ENCODE measurements around the gene PCDH12. TPM values are rescaled to one million over a fixed set of nuclear protein-coding genes. Genes with fewer than 3 reads are reported as not detected.

The PCDH12 gene
- polyA plus RNA-seq, 1 of the 3 experiments (the other 2 are of a cell fraction): 0.02 TPM

DNA sequence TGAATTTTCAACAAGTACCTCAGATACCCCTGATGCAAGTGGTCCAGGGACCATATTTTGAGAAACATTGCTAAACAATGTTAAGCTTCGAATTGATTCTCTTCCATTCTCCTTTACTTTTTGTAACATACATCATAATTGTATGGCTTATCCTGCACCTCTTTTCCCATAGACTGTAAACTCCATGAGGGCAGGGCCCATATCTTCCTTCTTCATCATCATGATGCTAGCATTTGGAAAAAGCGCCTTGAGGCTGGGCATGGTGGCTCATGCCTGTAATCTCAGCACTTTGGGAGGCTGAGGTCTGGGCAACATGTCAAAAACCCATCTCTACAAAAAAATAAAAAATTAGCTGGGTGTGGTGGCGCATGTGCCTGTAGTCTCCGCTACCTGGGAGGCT, 48.8 kb downstream of the PCDH12 start:
- H3K4me3 ChIP-seq (ENCODE audit: low read depth in 2 of 2, low read length in 1 of 2): no peak overlapping the region
- TF ChIP-seq SMC3 (IDR thresholded peaks at IDR 0.05; ENCODE audit: low read depth, low read length) (no peak), RXRA (IDR thresholded peaks at IDR 0.05; ENCODE audit: borderline replicate concordance, low read depth) (no peak), SIN3A (IDR thresholded peaks at IDR 0.05; ENCODE audit: borderline replicate concordance, low read depth, low read length) (no peak), EP300 (IDR thresholded peaks at IDR 0.05; ENCODE audit: borderline replicate concordance in 1 of 2, low read depth in 1 of 2, low read length in 1 of 2) (no peak), EZH2phosphoT487 (IDR thresholded peaks at IDR 0.05; ENCODE audit: borderline replicate concordance, low read depth) (no peak), YY1 (IDR thresholded peaks at IDR 0.05; ENCODE audit: low read depth) (no peak), MEF2A (IDR thresholded peaks at IDR 0.05; ENCODE audit: borderline replicate concordance, low read depth) (no peak), MXI1 (IDR thresholded peaks at IDR 0.05; ENCODE audit: low read depth, low read length) (no peak), RCOR1 (IDR thresholded peaks at IDR 0.05; ENCODE audit: low read length) (no peak), CHD2 (IDR thresholded peaks at IDR 0.05; ENCODE audit: low read length, partially characterized antibody) (no peak), ELF1 (IDR thresholded peaks at IDR 0.05) (no peak), NRF1 (IDR thresholded peaks at IDR 0.05; ENCODE audit: low read depth, low read length) (no peak)
- TF ChIP-seq, protein P1, sequence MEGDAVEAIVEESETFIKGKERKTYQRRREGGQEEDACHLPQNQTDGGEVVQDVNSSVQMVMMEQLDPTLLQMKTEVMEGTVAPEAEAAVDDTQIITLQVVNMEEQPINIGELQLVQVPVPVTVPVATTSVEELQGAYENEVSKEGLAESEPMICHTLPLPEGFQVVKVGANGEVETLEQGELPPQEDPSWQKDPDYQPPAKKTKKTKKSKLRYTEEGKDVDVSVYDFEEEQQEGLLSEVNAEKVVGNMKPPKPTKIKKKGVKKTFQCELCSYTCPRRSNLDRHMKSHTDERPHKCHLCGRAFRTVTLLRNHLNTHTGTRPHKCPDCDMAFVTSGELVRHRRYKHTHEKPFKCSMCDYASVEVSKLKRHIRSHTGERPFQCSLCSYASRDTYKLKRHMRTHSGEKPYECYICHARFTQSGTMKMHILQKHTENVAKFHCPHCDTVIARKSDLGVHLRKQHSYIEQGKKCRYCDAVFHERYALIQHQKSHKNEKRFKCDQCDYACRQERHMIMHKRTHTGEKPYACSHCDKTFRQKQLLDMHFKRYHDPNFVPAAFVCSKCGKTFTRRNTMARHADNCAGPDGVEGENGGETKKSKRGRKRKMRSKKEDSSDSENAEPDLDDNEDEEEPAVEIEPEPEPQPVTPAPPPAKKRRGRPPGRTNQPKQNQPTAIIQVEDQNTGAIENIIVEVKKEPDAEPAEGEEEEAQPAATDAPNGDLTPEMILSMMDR (IDR thresholded peaks at IDR 0.05): no peak
- TF ChIP-seq, protein P2, sequence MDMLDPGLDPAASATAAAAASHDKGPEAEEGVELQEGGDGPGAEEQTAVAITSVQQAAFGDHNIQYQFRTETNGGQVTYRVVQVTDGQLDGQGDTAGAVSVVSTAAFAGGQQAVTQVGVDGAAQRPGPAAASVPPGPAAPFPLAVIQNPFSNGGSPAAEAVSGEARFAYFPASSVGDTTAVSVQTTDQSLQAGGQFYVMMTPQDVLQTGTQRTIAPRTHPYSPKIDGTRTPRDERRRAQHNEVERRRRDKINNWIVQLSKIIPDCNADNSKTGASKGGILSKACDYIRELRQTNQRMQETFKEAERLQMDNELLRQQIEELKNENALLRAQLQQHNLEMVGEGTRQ (IDR thresholded peaks at IDR 0.05; ENCODE audit: borderline replicate concordance, low read depth, low read length): no peak
- TF ChIP-seq, protein P3, sequence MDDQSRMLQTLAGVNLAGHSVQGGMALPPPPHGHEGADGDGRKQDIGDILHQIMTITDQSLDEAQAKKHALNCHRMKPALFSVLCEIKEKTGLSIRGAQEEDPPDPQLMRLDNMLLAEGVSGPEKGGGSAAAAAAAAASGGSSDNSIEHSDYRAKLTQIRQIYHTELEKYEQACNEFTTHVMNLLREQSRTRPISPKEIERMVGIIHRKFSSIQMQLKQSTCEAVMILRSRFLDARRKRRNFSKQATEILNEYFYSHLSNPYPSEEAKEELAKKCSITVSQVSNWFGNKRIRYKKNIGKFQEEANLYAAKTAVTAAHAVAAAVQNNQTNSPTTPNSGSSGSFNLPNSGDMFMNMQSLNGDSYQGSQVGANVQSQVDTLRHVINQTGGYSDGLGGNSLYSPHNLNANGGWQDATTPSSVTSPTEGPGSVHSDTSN (IDR thresholded peaks at IDR 0.05): no peak
- TF ChIP-seq, protein P4, sequence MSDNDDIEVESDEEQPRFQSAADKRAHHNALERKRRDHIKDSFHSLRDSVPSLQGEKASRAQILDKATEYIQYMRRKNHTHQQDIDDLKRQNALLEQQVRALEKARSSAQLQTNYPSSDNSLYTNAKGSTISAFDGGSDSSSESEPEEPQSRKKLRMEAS (IDR thresholded peaks at IDR 0.05; ENCODE audit: low read depth): no peak
- TF ChIP-seq, protein P5, sequence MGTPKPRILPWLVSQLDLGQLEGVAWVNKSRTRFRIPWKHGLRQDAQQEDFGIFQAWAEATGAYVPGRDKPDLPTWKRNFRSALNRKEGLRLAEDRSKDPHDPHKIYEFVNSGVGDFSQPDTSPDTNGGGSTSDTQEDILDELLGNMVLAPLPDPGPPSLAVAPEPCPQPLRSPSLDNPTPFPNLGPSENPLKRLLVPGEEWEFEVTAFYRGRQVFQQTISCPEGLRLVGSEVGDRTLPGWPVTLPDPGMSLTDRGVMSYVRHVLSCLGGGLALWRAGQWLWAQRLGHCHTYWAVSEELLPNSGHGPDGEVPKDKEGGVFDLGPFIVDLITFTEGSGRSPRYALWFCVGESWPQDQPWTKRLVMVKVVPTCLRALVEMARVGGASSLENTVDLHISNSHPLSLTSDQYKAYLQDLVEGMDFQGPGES (IDR thresholded peaks at IDR 0.05; ENCODE audit: low read depth, low read length): no peak
- TF ChIP-seq, protein P6, sequence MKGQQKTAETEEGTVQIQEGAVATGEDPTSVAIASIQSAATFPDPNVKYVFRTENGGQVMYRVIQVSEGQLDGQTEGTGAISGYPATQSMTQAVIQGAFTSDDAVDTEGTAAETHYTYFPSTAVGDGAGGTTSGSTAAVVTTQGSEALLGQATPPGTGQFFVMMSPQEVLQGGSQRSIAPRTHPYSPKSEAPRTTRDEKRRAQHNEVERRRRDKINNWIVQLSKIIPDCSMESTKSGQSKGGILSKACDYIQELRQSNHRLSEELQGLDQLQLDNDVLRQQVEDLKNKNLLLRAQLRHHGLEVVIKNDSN (IDR thresholded peaks at IDR 0.05; ENCODE audit: borderline replicate concordance, low read depth): no peak
- TF ChIP-seq, protein P7, sequence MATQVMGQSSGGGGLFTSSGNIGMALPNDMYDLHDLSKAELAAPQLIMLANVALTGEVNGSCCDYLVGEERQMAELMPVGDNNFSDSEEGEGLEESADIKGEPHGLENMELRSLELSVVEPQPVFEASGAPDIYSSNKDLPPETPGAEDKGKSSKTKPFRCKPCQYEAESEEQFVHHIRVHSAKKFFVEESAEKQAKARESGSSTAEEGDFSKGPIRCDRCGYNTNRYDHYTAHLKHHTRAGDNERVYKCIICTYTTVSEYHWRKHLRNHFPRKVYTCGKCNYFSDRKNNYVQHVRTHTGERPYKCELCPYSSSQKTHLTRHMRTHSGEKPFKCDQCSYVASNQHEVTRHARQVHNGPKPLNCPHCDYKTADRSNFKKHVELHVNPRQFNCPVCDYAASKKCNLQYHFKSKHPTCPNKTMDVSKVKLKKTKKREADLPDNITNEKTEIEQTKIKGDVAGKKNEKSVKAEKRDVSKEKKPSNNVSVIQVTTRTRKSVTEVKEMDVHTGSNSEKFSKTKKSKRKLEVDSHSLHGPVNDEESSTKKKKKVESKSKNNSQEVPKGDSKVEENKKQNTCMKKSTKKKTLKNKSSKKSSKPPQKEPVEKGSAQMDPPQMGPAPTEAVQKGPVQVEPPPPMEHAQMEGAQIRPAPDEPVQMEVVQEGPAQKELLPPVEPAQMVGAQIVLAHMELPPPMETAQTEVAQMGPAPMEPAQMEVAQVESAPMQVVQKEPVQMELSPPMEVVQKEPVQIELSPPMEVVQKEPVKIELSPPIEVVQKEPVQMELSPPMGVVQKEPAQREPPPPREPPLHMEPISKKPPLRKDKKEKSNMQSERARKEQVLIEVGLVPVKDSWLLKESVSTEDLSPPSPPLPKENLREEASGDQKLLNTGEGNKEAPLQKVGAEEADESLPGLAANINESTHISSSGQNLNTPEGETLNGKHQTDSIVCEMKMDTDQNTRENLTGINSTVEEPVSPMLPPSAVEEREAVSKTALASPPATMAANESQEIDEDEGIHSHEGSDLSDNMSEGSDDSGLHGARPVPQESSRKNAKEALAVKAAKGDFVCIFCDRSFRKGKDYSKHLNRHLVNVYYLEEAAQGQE (IDR thresholded peaks at IDR 0.05; ENCODE audit: low read depth, low read length): no peak
- H4K20me1 ChIP-seq (ENCODE audit: insufficient read depth): no peaks in the 10 kb centered on the region
- no peaks in the 10 kb centered on the region for H3K9me2 ChIP-seq
- H3K79me2 ChIP-seq (ENCODE audit: insufficient read depth): no peaks in the 10 kb centered on the region
- no peaks in the 10 kb centered on the region for H3K27me3 ChIP-seq (ENCODE audit: insufficient read depth)
- H3K36me3 ChIP-seq (replicated peaks in 1 of 2; ENCODE audit: control insufficient read depth in 1 of 2, insufficient read depth in 2 of 2, low read length in 1 of 2): no peaks in the 10 kb centered on the region
- H3K9ac ChIP-seq: no peak overlapping the region
- no peak overlapping the region for H2AFZ ChIP-seq (ENCODE audit: low read depth)
- CTCF ChIA-PET: interaction anchor here (0.6 to 3.5 kb wide), 5 partner anchors 19 to 216 kb away, joined by 4 to 15 read pairs (median 8); partner anchors contain the start of gene PCDH1
- H3F3A ChIP-seq (replicated peaks; ENCODE audit: insufficient read depth): no peaks in the 10 kb centered on the region
- 82% methylated on average over 4 of the region's 4 CpGs for WGBS (ENCODE audit: low lambda C conversion rate)
- H3K27ac ChIP-seq (ENCODE audit: low read depth in 2 of 2, low read length in 1 of 2): no peak overlapping the region
- peaks cover 0 to 4% of the 10 kb centered on the region in 2 experiments; a peak in 1 of 4 replicates for H3K4me1 ChIP-seq (ENCODE audit: control insufficient read depth in 1 of 2, insufficient read depth in 2 of 2, low read depth in 1 of 2, low read length in 1 of 2)
- no peaks in the 10 kb centered on the region for H3K9me3 ChIP-seq
- POLR2A ChIA-PET: interaction anchor here (1.8 kb wide), 1 partner anchor 14 kb away, joined by 5 read pairs; the partner anchor contains the start of gene DELE1
- no peak overlapping the region for H3K4me2 ChIP-seq
- DNase-seq: no peak

Measured in SK-N-SH (cell line).